ENCODE data around the gene UBA5. TPM values are rescaled to one million over a fixed set of nuclear protein-coding genes. Genes with fewer than 3 reads are reported as not detected.

Gene UBA5
- total RNA-seq, 1 donor from 2014 or later, result 33.6 TPM

DNA sequence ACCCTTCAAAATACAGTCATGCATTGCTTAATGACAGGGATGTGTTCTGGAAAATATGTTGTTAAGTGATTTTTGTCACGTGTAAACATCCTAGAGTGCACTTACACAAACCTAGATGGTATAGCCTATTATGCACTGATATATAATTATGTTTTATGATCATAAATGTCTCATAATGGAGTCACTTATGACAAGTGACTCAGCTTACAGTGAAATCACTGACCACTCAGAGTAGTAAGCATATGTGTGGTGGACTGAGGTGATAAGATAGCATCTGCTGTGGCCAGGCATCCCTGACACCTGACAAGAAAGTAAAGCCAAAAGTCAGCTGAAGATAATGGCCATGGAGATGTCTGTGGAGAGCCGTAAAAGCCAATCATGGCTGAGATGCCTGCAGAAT is 5.9 kb upstream of the UBA5 start:
- DNase-seq (ENCODE audit: low spot score), result no peak

GRCh38 chr3:132654721-132655120 is 5.4 kb upstream of the UBA5 start:
- no peak for DNase-seq (ENCODE audit: low spot score)

- no peak for DNase-seq (ENCODE audit: low spot score)
These were observed 4.7 kb upstream of the UBA5 start for GRCh38 chr3:132655471-132655870.

DNA sequence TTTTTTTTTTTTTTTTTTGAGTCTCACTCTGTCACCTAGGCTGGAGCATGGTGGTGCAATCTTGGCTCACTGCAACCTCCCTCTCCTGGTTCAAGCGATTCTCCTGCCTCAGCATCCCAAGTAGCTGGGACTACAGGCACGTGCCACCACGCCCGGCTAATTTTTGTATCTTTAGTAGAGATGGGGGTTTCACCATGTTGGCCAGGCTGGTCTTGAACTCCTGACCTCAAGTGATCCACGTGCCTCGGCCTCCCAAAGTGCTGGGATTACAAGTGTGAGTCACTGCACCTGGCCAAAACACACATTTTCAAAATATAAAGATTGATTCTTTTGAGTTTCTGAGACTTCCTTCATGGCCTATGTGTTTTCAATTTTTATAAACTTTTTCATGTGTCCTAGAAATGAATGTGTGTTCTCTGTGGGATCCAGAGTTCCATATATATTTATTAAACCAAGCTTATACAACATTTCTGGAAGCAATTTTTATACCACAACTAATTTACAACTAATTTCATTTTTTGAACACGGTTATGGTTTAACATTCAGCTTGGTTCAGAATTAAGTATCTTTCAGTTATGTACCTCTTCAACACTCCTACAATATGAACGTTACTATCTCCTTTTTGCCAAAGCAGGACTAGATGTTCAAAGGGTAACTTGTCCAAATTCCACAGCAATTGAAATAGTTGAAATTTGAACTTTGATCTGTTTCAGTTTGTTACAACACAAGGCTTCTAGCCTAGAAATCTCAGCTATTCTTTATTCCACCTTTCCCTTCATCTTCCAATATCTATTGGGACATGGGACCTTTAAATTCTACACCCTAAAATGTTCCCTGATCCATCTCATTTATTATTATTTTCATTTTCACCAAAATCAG is 2.0 kb upstream of the UBA5 start:
- no peak for DNase-seq (ENCODE audit: low spot score)

DNA sequence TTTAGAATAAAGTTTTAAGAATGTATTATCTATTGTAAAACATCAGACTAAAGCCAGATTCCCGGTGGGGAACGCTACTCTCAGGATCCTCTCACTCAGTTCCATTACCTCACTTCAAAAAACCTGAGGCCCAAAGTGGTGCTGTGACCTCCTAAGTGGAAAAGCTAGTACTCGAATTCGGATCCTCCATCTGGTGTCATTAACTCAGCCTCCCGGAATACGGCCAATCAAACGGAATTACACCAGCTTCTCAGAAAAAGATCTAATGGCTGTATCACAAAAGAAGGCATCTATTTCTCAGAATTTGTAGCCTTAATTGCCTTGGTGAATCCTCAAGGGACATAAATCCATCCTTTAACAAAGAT is 1.1 kb upstream of the UBA5 start:
- DNase-seq (ENCODE audit: low spot score), result no peak

DNA sequence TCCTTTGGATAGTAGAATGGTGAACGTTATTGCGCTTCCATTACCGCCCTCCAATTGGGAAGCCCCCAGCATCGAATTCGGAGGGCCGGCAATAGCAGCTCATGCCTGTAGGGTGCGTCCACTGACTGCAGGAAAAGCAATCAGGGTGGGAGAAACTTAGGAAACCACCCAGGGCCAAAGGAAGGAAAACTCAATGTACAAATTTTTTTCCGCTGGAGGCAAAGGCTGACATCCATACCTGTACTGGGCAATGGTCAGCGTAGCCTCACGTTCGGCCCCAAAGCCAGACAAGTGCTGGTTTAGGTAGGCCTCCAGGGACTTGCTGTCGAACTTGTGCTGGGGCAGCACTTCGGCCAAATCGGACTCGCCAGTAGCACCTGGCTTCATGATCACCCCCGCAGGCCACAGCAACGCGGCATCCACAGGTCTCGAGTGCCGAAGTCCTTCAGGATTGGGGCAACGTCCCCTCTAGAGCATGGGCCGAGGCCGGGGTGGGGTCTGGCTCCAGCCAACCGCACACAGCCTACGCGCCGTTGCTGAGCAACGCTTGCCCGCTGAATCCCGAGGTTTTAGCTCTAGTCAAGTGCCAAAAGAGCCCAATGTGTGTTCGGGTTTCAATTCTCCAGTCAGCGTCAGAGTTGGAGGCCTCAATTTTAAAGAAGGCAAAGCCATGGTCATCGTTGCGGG is 621 bp upstream of the UBA5 start, which contains the start of gene ACAD11:
Gene ACAD11 (minus strand): TSS at position 445 of the 687 bp plus-strand sequence. CDS start 58 bp downstream, at position 387.
- peak; percentile 63 for DNase-seq (ENCODE audit: low spot score)

DNA sequence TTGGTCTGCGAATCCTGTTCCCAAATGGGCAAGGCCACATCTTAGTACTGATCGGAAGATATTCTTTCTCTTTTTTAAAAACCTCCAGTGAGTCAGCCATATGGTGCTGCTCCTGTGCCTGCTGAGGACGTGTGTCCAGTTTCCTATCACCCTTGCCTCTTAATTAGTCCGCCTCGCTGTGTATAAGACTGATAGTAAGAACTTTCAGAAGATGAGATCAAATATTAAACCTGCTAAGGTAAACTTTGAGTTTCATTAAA is 612 bp downstream of the UBA5 start:
- no peak for DNase-seq (ENCODE audit: low spot score)

GRCh38 chr3:132661101-132661500 is 972 bp downstream of the UBA5 start:
- no peak for DNase-seq (ENCODE audit: low spot score)

GRCh38 chr3:132662212-132662611 is 2.1 kb downstream of the UBA5 start:
- DNase-seq (ENCODE audit: low spot score), result no peak

GRCh38 chr3:132665230-132665745 is 5.2 kb downstream of the UBA5 start:
- DNase-seq (ENCODE audit: low spot score), result no peak

DNA sequence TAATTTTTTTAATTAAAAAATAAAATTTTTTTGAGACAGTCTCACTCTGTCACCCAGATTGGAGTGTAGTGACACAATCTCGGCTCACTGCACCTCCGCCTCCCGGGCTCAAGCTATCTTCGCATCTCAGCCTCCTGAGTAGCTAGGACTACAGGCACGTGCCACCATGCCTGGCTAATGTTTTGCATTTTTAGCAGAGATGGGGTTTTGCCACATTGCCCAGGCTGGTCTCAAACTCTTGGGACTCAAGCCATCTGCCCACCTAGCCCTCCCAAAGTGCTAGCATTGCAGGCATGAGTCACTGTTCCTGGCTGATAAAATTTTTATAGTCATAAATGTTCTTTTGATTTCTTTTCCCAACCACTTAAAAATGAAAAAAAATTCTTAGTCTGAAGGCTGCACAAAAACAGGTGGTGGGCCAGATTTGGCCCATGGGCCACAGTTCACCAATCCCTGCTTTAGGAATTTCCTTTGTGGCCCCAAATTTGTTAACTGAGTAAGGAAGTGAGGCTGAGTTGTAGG is 9.2 kb downstream of the UBA5 start:
- no peak for DNase-seq (ENCODE audit: low spot score)

DNA sequence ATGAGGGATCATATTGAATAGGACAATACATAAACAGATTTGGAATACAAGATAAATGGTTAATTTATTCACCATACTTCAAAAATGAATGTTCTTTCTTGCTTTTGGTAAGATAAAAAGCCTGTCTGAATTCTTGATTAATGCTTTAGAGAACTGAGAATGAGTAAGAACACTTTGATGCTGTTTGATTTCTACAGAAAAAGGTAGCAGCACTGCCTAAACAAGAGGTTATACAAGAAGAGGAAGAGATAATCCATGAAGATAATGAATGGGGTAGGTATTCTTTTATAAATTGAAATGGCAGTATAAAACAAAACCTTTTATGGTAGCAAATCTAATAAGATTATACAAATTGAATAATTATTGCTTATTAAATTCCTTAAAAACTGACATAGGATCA is 15.3 kb downstream of the UBA5 start:
- no peak for DNase-seq (ENCODE audit: low spot score)

DNA sequence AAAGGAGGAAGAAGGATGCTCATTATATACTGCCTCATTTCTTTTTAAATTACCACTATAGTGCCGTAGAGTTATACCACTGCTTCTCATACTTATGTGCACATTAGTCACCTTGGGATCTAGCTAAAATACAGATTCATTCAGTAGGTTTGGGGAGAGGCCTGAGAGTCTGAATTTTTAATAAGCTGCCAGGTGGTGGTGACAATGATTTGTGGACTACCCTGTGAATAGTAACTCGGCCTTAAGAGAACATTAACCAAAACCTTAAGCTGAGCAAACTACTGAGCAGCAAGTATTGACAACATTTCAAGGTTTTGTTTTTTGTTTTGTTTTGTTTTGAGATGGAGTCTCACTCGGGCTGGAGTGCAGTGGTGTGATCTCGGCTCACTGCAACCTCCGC is 19.8 kb downstream of the UBA5 start:
- DNase-seq (ENCODE audit: low spot score), result no peak

DNA sequence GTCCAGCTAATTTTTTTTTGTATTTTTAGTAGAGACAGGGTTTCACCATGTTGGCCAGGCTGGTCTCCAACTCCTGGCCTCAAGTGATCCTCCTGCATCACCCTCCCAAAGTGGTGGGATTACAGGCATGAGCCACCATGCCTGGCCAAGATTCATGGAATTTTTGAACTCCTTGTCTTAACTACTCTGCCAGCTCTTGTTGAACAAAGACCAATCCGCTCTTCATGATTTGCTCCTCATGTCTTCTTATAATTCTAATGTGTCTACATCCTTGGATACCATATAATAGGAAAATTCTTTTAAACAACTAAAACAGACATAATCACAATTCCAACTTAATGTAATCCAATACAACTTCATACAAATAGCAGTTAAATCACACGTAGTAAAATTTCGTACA is 21.3 kb downstream of the UBA5 start:
- DNase-seq (ENCODE audit: low spot score), result no peak

DNA sequence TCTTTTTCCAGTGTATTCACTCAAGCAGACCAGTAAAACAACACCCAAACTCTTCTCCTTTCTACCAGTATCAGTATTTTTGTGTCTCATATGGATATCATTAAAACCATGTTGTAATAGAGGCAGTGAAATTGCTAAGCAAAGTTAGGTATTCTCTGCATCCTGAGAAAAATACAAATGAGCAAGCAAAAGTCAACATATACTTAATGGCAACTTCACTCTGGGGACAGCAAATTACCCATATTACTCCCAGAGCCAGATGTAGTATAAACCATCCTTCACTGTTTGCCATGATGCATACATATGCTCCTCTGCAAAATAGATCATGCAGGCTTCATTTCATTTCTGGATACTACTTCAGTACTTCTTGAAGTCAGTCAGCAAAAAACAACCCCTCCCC is 22.1 kb downstream of the UBA5 start:
- no peak for DNase-seq (ENCODE audit: low spot score)

GRCh38 chr3:132690040-132690439 is 29.9 kb downstream of the UBA5 start:
- no peak for DNase-seq (ENCODE audit: low spot score)

GRCh38 chr3:132694991-132695390 is 34.9 kb downstream of the UBA5 start:
- DNase-seq (ENCODE audit: low spot score), result no peak

DNA sequence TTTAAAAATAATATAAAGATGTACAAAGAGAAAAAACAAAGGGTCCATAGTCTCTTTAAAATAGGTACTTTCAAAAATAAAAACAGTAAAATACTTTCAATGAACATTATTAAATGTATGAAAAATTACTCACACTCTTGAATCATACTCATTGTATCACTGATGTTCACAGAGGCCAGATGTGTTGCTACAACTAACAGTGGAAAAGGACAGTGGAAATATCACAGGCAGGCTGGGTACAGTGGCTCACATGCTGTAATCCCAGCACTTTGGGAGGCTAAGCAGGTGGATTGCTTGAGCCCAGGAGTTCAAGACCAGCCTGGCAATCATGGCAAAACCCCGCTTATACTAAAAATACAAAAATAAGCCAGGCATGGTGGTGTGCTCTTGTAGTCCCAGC is 35.3 kb downstream of the UBA5 start:
- DNase-seq (ENCODE audit: low spot score), result no peak

DNA sequence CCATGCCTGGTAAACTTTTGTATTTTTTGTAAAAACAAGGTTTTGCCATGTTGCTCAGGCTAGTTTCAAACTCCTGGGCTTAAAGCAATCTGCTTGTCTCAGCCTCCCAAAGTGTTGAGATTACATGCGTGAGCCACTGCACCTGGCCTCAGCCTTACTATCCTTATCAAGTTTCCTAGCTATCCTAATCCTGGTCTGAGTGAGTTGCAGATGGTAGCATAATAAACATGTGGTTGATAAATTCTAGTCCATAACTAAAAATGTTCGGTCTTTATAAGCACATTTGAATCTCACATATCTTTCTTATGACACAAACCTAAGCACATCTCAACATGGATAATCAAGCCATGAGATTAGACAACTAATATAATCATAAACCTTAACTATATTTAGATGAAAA is 43.6 kb downstream of the UBA5 start:
- no peak for DNase-seq (ENCODE audit: low spot score)

GRCh38 chr3:132709761-132710160 is 49.6 kb downstream of the UBA5 start:
- DNase-seq (ENCODE audit: low spot score), result no peak

GRCh38 chr3:132710311-132710710 is 50.2 kb downstream of the UBA5 start:
- no peak for DNase-seq (ENCODE audit: low spot score)

DNA sequence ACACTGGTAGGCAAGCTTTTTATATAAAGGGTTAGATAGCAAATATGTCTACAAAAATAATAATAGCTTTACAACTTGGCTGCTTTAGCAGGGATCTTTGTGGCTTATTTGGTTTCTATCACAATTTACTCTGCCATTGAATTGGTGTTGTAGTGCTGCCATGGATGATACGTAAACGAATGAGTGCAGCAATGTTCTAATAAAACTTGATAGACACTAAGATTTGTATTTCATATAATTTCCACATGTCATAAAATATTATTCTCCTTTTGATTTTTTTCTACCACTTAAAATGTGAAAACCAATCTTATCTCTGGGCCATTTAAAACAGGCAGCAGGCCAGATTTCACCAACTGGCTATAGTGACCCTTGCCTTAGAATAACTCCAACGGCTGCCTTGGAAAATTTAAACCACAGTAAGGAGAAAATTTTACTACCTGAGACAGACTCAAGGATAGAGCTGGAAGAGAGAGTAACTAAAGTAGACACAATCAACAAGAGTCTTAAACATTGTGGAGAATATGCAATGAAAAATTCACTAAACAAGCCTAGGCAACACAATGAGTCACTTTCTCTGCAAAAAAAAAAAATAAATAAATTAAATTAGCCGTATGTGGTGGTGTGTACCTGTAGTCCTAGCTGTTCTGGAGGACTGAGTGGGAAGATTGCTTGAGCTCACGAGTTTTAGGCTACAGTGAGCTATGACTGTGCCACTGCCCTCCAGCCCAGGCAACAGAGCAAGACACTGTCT is 54.0 kb downstream of the UBA5 start:
- no peak for DNase-seq (ENCODE audit: low spot score)

All from mucosa of gallbladder (tissue), 1 donor.